K562 (cell line): ENCODE measurements around the gene SLC23A2. TPM values are rescaled to one million over a fixed set of nuclear protein-coding genes. Genes with fewer than 3 reads are reported as not detected.

Source experiments
- ATF7 ChIP-seq: fragments of 450-650 bp; IDR thresholded peaks from 2 replicates; pipeline ENCODE4 v1.7.1; 2014; ENCODE audit warnings: mild to moderate bottlenecking, moderate library complexity
- C11orf30 ChIP-seq: fragments of 450-650 bp; IDR thresholded peaks from 2 replicates; pipeline ENCODE4 v1.6.1; 2016; ENCODE audit warnings: low read depth, mild to moderate bottlenecking
- E2F3 ChIP-seq: fragments of 250-450 bp; sonication (Bioruptor Pico); IDR thresholded peaks from 2 replicates; pipeline ENCODE4 v1.4.0; 2020; ENCODE audit warnings: mild to moderate bottlenecking
- HMGN3 ChIP-seq: IDR thresholded peaks from 2 replicates; pipeline ENCODE4 v1.6.1; 2011; ENCODE audit warnings: borderline replicate concordance, low read depth, mild to moderate bottlenecking, mixed read lengths, low read length; ENCODE audit not compliant: insufficient read length; ENCODE audit errors: extremely low read depth
- MAFK ChIP-seq: IDR thresholded peaks from 2 replicates; pipeline ENCODE4 v1.6.1; 2011; ENCODE audit warnings: low read length, improper control_type of control experiment
- MEF2D ChIP-seq: conservative IDR thresholded peaks from 2 replicates; pipeline ENCODE4 v1.6.1; 2016; ENCODE audit warnings: low read depth, missing genetic modification characterization, missing compliant biosample characterization
- POU5F1 ChIP-seq: fragments of 150-350 bp; IDR thresholded peaks from 2 replicates; pipeline ENCODE4 v1.6.1; 2014; ENCODE audit warnings: borderline replicate concordance, low read length, low read depth, mild to moderate bottlenecking; ENCODE audit not compliant: partially characterized antibody
- SREBF1 ChIP-seq: fragments of 150-350 bp; IDR thresholded peaks from 2 replicates; pipeline ENCODE4 v1.6.1; 2014; ENCODE audit warnings: antibody characterized with exemption, low read depth, low read length, borderline replicate concordance
- TFAM ChIP-seq: fragments of 250-450 bp; sonication (Bioruptor Pico); conservative IDR thresholded peaks from 2 replicates; pipeline ENCODE4 v1.5.0; 2021; ENCODE audit warnings: mild to moderate bottlenecking, moderate library complexity
- ZNF232 ChIP-seq: sonication (generic); formaldehyde crosslinking; IDR thresholded peaks from 2 replicates; pipeline ENCODE4 v1.8.0; 2022; ENCODE audit warnings: mild to moderate bottlenecking, missing genetic modification reagents
- polyA plus RNA-seq, 8 experiments: library from polyadenylated mRNA; depleted of rRNA in 4 of 8; stranded (reverse) in 5 of 8; unstranded in 3 of 8; fragments of >200 nt; fragmentation: Nextera tagmentation in 2 of 8; fragmentation: Illumina TruSeq in 1 of 8; extraction: Ambion mirVana in 2 of 8; extraction: Trizol in 1 of 8; gene quantifications; 2 replicates each; pipeline versions ENCODE4 v1.2.1 to v1.2.3, GENCODE V29; 2011 to 2014; ENCODE audit warnings: inconsistent platforms in 1 of 8, missing spikeins in 1 of 8
- total RNA-seq, 7 experiments: library from RNA; depleted of rRNA in 6 of 7; stranded (reverse); fragments of >200 nt in 6 of 7; fragmentation: Illumina TruSeq in 2 of 7; extraction: Trizol in 2 of 7; gene quantifications; 2 replicates each; pipeline versions ENCODE4 v1.2.1 to v1.2.3, GENCODE V29; 2011 to 2021; ENCODE audit warnings: low replicate concordance in 1 of 7
- TF ChIP-seq, protein P1 (sequence below): fragments of 250-450 bp; sonication (Bioruptor Pico); IDR thresholded peaks from 2 replicates; pipeline ENCODE4 v1.5.1; 2021; ENCODE audit warnings: mild to moderate bottlenecking
- TF ChIP-seq, protein P2 (sequence below): IDR thresholded peaks from 3 replicates; pipeline ENCODE4 v1.6.1; 2011; ENCODE audit warnings: borderline replicate concordance, mild to moderate bottlenecking, moderate library complexity; ENCODE audit not compliant: insufficient read length; ENCODE audit errors: extremely low read depth
- TF ChIP-seq, protein P3 (sequence below): fragments of 450-650 bp; IDR thresholded peaks from 2 replicates; pipeline ENCODE4 v1.6.1; 2018; ENCODE audit warnings: mild to moderate bottlenecking, low read depth; ENCODE audit not compliant: partially characterized antibody
- TF ChIP-seq, protein P4 (sequence below), 2 experiments: fragments of 450-650 bp in 1 of 2; sonication (generic) in 1 of 2; formaldehyde crosslinking in 1 of 2; IDR thresholded peaks in 1 of 2; conservative IDR thresholded peaks in 1 of 2; 2 replicates each; pipeline versions ENCODE4 v1.6.1 to v1.8.1; 2016 to 2023; ENCODE audit warnings: mild to moderate bottlenecking in 2 of 2, moderate library complexity in 2 of 2, inconsistent platforms in 1 of 2, missing genetic modification reagents in 1 of 2
- TF ChIP-seq, protein P5 (sequence below): sonication (generic); IDR thresholded peaks from 2 replicates; pipeline ENCODE4 v1.6.1; 2016
- TF ChIP-seq, protein P6 (sequence below): sonication (generic); formaldehyde crosslinking; IDR thresholded peaks from 2 replicates; pipeline ENCODE4 v1.4.0; 2020; ENCODE audit warnings: mild to moderate bottlenecking, missing genetic modification reagents

SLC23A2 gene
- total and polyA plus RNA-seq, 9 of the 15 experiments (the other 6 are each of a cell fraction or from before 2014, with no cell fraction given) = 0.39 to 6.7 (median 3.2) TPM

DNA sequence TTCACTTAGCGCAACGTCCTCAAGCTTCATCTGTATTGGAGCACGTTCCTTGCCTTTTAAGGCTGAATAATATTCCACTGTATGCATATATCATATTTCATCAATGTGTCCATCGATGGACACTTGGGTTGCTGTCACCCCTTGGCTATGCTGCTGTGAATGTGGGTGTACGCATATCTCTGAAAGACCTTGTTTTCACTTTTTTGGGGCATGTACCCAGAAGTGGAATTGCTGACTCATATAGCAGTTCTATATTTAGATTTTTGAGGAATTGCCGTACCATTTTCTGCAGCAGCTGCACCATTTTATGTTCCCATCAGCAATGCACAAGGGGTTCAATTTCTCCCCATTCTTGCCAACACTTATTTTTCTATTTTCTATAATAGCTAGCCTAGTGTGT lies 22.8 kb upstream of the SLC23A2 start (continued):
- TF ChIP-seq SREBF1 (no peak), TFAM (CRISPR knock-in tag) (no peak), E2F3 (CRISPR knock-in tag) (no peak), ATF7 (no peak), HMGN3 (no peak), MEF2D (peak; percentile 82; the same call in 1 of the 2 replicates), C11orf30 (peak; percentile 82), POU5F1 (no peak), MAFK (peak; percentile 63; the same call in 1 of the 2 replicates), ZNF232 (CRISPR knock-in tag) (no peak)
- TF ChIP-seq, protein P1, sequence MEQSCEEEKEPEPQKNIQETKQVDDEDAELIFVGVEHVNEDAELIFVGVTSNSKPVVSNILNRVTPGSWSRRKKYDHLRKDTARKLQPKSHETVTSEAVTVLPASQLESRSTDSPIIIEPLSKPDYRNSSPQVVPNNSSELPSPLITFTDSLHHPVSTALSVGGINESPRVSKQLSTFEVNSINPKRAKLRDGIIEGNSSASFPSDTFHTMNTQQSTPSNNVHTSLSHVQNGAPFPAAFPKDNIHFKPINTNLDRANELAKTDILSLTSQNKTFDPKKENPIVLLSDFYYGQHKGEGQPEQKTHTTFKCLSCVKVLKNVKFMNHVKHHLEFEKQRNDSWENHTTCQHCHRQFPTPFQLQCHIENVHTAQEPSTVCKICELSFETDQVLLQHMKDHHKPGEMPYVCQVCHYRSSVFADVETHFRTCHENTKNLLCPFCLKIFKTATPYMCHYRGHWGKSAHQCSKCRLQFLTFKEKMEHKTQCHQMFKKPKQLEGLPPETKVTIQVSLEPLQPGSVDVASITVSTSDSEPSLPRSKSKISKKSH (CRISPR knock-in tag) = no peak
- TF ChIP-seq, protein P2, sequence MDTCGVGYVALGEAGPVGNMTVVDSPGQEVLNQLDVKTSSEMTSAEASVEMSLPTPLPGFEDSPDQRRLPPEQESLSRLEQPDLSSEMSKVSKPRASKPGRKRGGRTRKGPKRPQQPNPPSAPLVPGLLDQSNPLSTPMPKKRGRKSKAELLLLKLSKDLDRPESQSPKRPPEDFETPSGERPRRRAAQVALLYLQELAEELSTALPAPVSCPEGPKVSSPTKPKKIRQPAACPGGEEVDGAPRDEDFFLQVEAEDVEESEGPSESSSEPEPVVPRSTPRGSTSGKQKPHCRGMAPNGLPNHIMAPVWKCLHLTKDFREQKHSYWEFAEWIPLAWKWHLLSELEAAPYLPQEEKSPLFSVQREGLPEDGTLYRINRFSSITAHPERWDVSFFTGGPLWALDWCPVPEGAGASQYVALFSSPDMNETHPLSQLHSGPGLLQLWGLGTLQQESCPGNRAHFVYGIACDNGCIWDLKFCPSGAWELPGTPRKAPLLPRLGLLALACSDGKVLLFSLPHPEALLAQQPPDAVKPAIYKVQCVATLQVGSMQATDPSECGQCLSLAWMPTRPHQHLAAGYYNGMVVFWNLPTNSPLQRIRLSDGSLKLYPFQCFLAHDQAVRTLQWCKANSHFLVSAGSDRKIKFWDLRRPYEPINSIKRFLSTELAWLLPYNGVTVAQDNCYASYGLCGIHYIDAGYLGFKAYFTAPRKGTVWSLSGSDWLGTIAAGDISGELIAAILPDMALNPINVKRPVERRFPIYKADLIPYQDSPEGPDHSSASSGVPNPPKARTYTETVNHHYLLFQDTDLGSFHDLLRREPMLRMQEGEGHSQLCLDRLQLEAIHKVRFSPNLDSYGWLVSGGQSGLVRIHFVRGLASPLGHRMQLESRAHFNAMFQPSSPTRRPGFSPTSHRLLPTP = no peak
- TF ChIP-seq, protein P3, sequence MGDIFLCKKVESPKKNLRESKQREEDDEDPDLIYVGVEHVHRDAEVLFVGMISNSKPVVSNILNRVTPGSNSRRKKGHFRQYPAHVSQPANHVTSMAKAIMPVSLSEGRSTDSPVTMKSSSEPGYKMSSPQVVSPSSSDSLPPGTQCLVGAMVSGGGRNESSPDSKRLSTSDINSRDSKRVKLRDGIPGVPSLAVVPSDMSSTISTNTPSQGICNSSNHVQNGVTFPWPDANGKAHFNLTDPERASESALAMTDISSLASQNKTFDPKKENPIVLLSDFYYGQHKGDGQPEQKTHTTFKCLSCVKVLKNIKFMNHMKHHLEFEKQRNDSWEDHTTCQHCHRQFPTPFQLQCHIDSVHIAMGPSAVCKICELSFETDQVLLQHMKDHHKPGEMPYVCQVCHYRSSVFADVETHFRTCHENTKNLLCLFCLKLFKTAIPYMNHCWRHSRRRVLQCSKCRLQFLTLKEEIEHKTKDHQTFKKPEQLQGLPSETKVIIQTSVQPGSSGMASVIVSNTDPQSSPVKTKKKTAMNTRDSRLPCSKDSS = no peak
- TF ChIP-seq, protein P4, sequence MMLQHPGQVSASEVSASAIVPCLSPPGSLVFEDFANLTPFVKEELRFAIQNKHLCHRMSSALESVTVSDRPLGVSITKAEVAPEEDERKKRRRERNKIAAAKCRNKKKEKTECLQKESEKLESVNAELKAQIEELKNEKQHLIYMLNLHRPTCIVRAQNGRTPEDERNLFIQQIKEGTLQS (IDR thresholded peaks at IDR 0.05) = peak; percentile 32; the same call in 1 of the 2 replicates
- TF ChIP-seq, protein P4 (CRISPR knock-in tag; conservative IDR thresholded peaks at IDR 0.05) = no peak
- TF ChIP-seq, protein P5, sequence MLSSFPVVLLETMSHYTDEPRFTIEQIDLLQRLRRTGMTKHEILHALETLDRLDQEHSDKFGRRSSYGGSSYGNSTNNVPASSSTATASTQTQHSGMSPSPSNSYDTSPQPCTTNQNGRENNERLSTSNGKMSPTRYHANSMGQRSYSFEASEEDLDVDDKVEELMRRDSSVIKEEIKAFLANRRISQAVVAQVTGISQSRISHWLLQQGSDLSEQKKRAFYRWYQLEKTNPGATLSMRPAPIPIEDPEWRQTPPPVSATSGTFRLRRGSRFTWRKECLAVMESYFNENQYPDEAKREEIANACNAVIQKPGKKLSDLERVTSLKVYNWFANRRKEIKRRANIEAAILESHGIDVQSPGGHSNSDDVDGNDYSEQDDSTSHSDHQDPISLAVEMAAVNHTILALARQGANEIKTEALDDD = no peak
- TF ChIP-seq, protein P6, sequence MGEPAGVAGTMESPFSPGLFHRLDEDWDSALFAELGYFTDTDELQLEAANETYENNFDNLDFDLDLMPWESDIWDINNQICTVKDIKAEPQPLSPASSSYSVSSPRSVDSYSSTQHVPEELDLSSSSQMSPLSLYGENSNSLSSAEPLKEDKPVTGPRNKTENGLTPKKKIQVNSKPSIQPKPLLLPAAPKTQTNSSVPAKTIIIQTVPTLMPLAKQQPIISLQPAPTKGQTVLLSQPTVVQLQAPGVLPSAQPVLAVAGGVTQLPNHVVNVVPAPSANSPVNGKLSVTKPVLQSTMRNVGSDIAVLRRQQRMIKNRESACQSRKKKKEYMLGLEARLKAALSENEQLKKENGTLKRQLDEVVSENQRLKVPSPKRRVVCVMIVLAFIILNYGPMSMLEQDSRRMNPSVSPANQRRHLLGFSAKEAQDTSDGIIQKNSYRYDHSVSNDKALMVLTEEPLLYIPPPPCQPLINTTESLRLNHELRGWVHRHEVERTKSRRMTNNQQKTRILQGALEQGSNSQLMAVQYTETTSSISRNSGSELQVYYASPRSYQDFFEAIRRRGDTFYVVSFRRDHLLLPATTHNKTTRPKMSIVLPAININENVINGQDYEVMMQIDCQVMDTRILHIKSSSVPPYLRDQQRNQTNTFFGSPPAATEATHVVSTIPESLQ (CRISPR knock-in tag) = no peak
